ENCODE measurements around the gene ZCWPW1.
"Not testable (repeated sequence)": the region's sequence is repeated elsewhere in the genome, so short reads cannot be mapped to it uniquely, and the experiment has no call there.

Gene ZCWPW1

GRCh38 chr7:100456562-100456961 lies 28.1 kb upstream of the ZCWPW1 start:
- no peak for DNase-seq (ENCODE audit: low spot score)
- no peak for TF ChIP-seq CTCF (IDR thresholded peaks at IDR 0.05; ENCODE audit: extremely low read depth, insufficient read depth, missing control alignments)
- in situ Hi-C loops (cut with MboI; ENCODE audit: low pct_unique_long_range_greater_than_20kb, low sequenced_read_pairs, unreplicated experiment), result no loop called here

GRCh38 chr7:100455206-100455605 lies 26.7 kb upstream of the ZCWPW1 start:
- DNase-seq (ENCODE audit: low spot score), result no peak
- no peak for TF ChIP-seq CTCF (IDR thresholded peaks at IDR 0.05; ENCODE audit: extremely low read depth, insufficient read depth, missing control alignments)
- in situ Hi-C loops (cut with MboI; ENCODE audit: low pct_unique_long_range_greater_than_20kb, low sequenced_read_pairs, unreplicated experiment), result no loop called here

GRCh38 chr7:100453854-100454253 lies 25.4 kb upstream of the ZCWPW1 start:
- in situ Hi-C loops (cut with MboI; ENCODE audit: low pct_unique_long_range_greater_than_20kb, low sequenced_read_pairs, unreplicated experiment); DNase-seq (ENCODE audit: low spot score): not testable (repeated sequence)

- in situ Hi-C loops (cut with MboI; ENCODE audit: low pct_unique_long_range_greater_than_20kb, low sequenced_read_pairs, unreplicated experiment), result no loop called here
- DNase-seq (ENCODE audit: low spot score), result no peak
- TF ChIP-seq CTCF (IDR thresholded peaks at IDR 0.05; ENCODE audit: extremely low read depth, insufficient read depth, missing control alignments), result no peak
Observed at GRCh38 chr7:100452513-100452912, 24.0 kb upstream of the ZCWPW1 start.

- in situ Hi-C loops (cut with MboI; ENCODE audit: low pct_unique_long_range_greater_than_20kb, low sequenced_read_pairs, unreplicated experiment), result no loop called here
- no peak for TF ChIP-seq CTCF (IDR thresholded peaks at IDR 0.05; ENCODE audit: extremely low read depth, insufficient read depth, missing control alignments)
- no peak for DNase-seq (ENCODE audit: low spot score)
Observed at GRCh38 chr7:100449190-100449795, 20.8 kb upstream of the ZCWPW1 start.

- in situ Hi-C loops (cut with MboI; ENCODE audit: low pct_unique_long_range_greater_than_20kb, low sequenced_read_pairs, unreplicated experiment); DNase-seq (ENCODE audit: low spot score): not testable (repeated sequence)
Observed at GRCh38 chr7:100447363-100447762, 18.9 kb upstream of the ZCWPW1 start.

GRCh38 chr7:100446040-100446439 lies 17.5 kb upstream of the ZCWPW1 start:
- TF ChIP-seq CTCF (IDR thresholded peaks at IDR 0.05; ENCODE audit: extremely low read depth, insufficient read depth, missing control alignments), result no peak
- no peak for DNase-seq (ENCODE audit: low spot score)
- in situ Hi-C loops (cut with MboI; ENCODE audit: low pct_unique_long_range_greater_than_20kb, low sequenced_read_pairs, unreplicated experiment), result no loop called here

Data from GM13977 (cell line).